HepG2 (cell line): ENCODE measurements around the gene ELP1. TPM values are rescaled to one million over a fixed set of nuclear protein-coding genes. Genes with fewer than 3 reads are reported as not detected.
A peak's percentile ranks its signal among the peaks of the same experiment; 100 is the strongest.

Experiments used
- ARID4A ChIP-seq: sonication (generic); formaldehyde crosslinking; IDR thresholded peaks from 2 replicates; pipeline ENCODE4 v1.5.0; 2020; ENCODE audit warnings: mild to moderate bottlenecking, missing genetic modification reagents, borderline replicate concordance
- HMGA1 ChIP-seq: sonication (generic); formaldehyde crosslinking; conservative IDR thresholded peaks from 2 replicates; pipeline ENCODE4 v1.4.0; 2020; ENCODE audit warnings: missing genetic modification reagents
- IRF2 ChIP-seq: IDR thresholded peaks from 2 replicates; pipeline ENCODE4 v1.6.1; 2018; ENCODE audit warnings: missing genetic modification reagents, missing compliant biosample characterization
- ISL2 ChIP-seq: sonication (generic); formaldehyde crosslinking; IDR thresholded peaks from 2 replicates; pipeline ENCODE4 v1.5.0; 2020; ENCODE audit warnings: missing genetic modification reagents
- LRRFIP1 ChIP-seq: sonication (generic); formaldehyde crosslinking; conservative IDR thresholded peaks from 2 replicates; pipeline ENCODE4 v1.4.0; 2020; ENCODE audit warnings: missing genetic modification reagents
- POLR2A ChIP-seq, 2 experiments: IDR thresholded peaks; 2 replicates each; pipeline ENCODE4 v1.6.1; 2011; ENCODE audit warnings: low read depth in 2 of 2, low read length in 2 of 2, mild to moderate bottlenecking in 1 of 2, moderate library complexity in 1 of 2; ENCODE audit not compliant: insufficient read depth in 1 of 2
- RBFOX2 ChIP-seq: fragments of 200-400 bp; formaldehyde crosslinking; IDR thresholded peaks from 2 replicates; pipeline ENCODE4 v1.6.1; 2017; ENCODE audit warnings: low read depth, mild to moderate bottlenecking, low read length
- RBM22 ChIP-seq: fragments of 200-400 bp; formaldehyde crosslinking; optimal IDR thresholded peaks from 2 replicates; pipeline ENCODE3; 2017; ENCODE audit warnings: mild to moderate bottlenecking, low read length, moderate library complexity
- REPIN1 ChIP-seq: sonication (generic); formaldehyde crosslinking; IDR thresholded peaks from 2 replicates; pipeline ENCODE4 v1.8.0; 2022; ENCODE audit warnings: missing genetic modification reagents, low read depth, mild to moderate bottlenecking, borderline replicate concordance
- STAT5B ChIP-seq: sonication (generic); formaldehyde crosslinking; IDR thresholded peaks from 2 replicates; pipeline ENCODE4 v1.4.0; 2020; ENCODE audit warnings: missing genetic modification reagents
- TEF ChIP-seq: sonication (generic); formaldehyde crosslinking; IDR thresholded peaks from 2 replicates; pipeline ENCODE4 v1.5.0; 2020; ENCODE audit warnings: missing genetic modification reagents
- ZNF224 ChIP-seq: sonication (generic); formaldehyde crosslinking; IDR thresholded peaks from 2 replicates; pipeline ENCODE4 v1.5.0; 2020; ENCODE audit warnings: mild to moderate bottlenecking, missing genetic modification reagents
- ZNF343 ChIP-seq: sonication (generic); formaldehyde crosslinking; IDR thresholded peaks from 2 replicates; pipeline ENCODE4 v1.4.0; 2020; ENCODE audit warnings: mild to moderate bottlenecking, missing genetic modification reagents
- ZNF784 ChIP-seq: sonication (generic); formaldehyde crosslinking; IDR thresholded peaks from 2 replicates; pipeline ENCODE4 v1.5.1; 2020; ENCODE audit warnings: missing genetic modification reagents, mild to moderate bottlenecking, borderline replicate concordance
- polyA plus RNA-seq, 8 experiments: library from polyadenylated mRNA; depleted of rRNA in 3 of 8; stranded (reverse) in 7 of 8; unstranded in 1 of 8; fragments of >200 nt; fragmentation: Illumina TruSeq in 4 of 8; extraction: Trizol in 4 of 8; gene quantifications; 2 replicates each; pipeline versions ENCODE4 v1.2.1 to v1.2.3, GENCODE V29; 2011 to 2016; ENCODE audit warnings: low read depth in 4 of 8, missing spikeins in 1 of 8, mixed read lengths in 1 of 8; ENCODE audit not compliant: insufficient read depth in 1 of 8
- total RNA-seq, 5 experiments: library from RNA; depleted of rRNA; stranded (reverse); fragments of >200 nt; fragmentation: Illumina TruSeq; extraction: Trizol; gene quantifications; 2 replicates each; pipeline ENCODE4 v1.2.3, GENCODE V29; 2016; ENCODE audit warnings: low read depth in 1 of 5

ELP1 gene
- total and polyA plus RNA-seq, 2 of the 13 experiments (the other 11 are each of a cell fraction or from before 2014, with no cell fraction given) = 157 to 275 TPM

GRCh38 chr9:108866001-108866420, 67.9 kb downstream of the ELP1 start (continued):
- 0 out of 2 replicates have a peak, but pooled peaks have one; percentile 23 for TF ChIP-seq IRF2 (CRISPR knock-in tag)
- no peak for TF ChIP-seq ZNF224 (CRISPR knock-in tag)
- TF ChIP-seq RBFOX2 = peak; percentile 60
- no peak for TF ChIP-seq ZNF343 (CRISPR knock-in tag)
- no peak for TF ChIP-seq STAT5B
- TF ChIP-seq ARID4A (CRISPR knock-in tag) = no peak
- TF ChIP-seq POLR2A (IDR thresholded peaks at IDR 0.05; ENCODE audit: insufficient read depth in 1 of 2, low read depth in 2 of 2, low read length in 2 of 2) = peak; percentile 24 to 72; a peak in 2 of 4 replicates
- TF ChIP-seq ZNF784 = no peak
- TF ChIP-seq TEF (CRISPR knock-in tag) = no peak
- no peak for TF ChIP-seq ISL2 (CRISPR knock-in tag)
- TF ChIP-seq LRRFIP1 (CRISPR knock-in tag) = no peak
- TF ChIP-seq REPIN1 (CRISPR knock-in tag) = peak; percentile 30; the same call in 1 of the 2 replicates
- TF ChIP-seq RBM22 = peak; percentile 93
- no peak for TF ChIP-seq HMGA1 (CRISPR knock-in tag)
